Astrocyte of the cerebellum (primary cell): ENCODE data around the gene ACAP2.
"Not testable (repeated sequence)": the region's sequence is repeated elsewhere in the genome, so short reads cannot be mapped to it uniquely, and the experiment has no call there.

ENCODE experiments used
- DNase-seq: peaks from one replicate; pipeline ENCODE4 v3.0.0-alpha.2; 2011; ENCODE audit warnings: low read depth
- H3K4me3 ChIP-seq: 2 replicates; pipeline ENCODE4 v1.5.1; 2011; ENCODE audit warnings: mild to moderate bottlenecking, low read depth, low read length, moderate library complexity
- CTCF ChIP-seq: IDR thresholded peaks from 2 replicates; pipeline ENCODE4 v1.5.1; 2012; ENCODE audit warnings: low read length, low read depth, moderate library complexity, mild to moderate bottlenecking; ENCODE audit errors: missing control alignments
- in situ Hi-C: cut with HindIII; loops from 2 replicates; pipeline ENCODE4 v1.10.0; 2017; ENCODE audit warnings: low sequenced_read_pairs

ACAP2 gene

GRCh38 chr3:195307711-195308110, 135.1 kb downstream of the ACAP2 start:
- in situ Hi-C loops = loop anchor here (10.0 kb wide), 1 partner anchor 207 kb away; no protein-coding TSS in a partner anchor
- DNase-seq = no peak
- no peak for TF ChIP-seq CTCF
- no peak overlapping the region for H3K4me3 ChIP-seq

- in situ Hi-C loops = loop anchor here (10.0 kb wide), 1 partner anchor 208 kb away; no protein-coding TSS in a partner anchor
- TF ChIP-seq CTCF = no peak
- no peak overlapping the region for H3K4me3 ChIP-seq
- no peak for DNase-seq
Observed at GRCh38 chr3:195306369-195306768, 136.5 kb downstream of the ACAP2 start.

GRCh38 chr3:195302431-195302830, 140.4 kb downstream of the ACAP2 start:
- in situ Hi-C loops = loop anchor here (10.0 kb wide), 1 partner anchor 212 kb away; no protein-coding TSS in a partner anchor
- H3K4me3 ChIP-seq = no peak overlapping the region
- no peak for DNase-seq
- no peak for TF ChIP-seq CTCF

- DNase-seq = no peak
- in situ Hi-C loops = no loop called here
- no peak for TF ChIP-seq CTCF
- H3K4me3 ChIP-seq = no peak overlapping the region
Observed at GRCh38 chr3:195297446-195297845, 145.4 kb downstream of the ACAP2 start.

- no peak overlapping the region for H3K4me3 ChIP-seq
- no peak for TF ChIP-seq CTCF
- in situ Hi-C loops = no loop called here
- no peak for DNase-seq
Observed at GRCh38 chr3:195296662-195297061, 146.2 kb downstream of the ACAP2 start.

GRCh38 chr3:195291121-195291520, 151.7 kb downstream of the ACAP2 start:
- in situ Hi-C loops = no loop called here
- H3K4me3 ChIP-seq = no peak overlapping the region
- TF ChIP-seq CTCF = no peak
- no peak for DNase-seq

- in situ Hi-C loops, H3K4me3 ChIP-seq, DNase-seq: not testable (repeated sequence)
Observed at GRCh38 chr3:195290643-195291042, 152.2 kb downstream of the ACAP2 start.
